Measurements from ENCODE around the gene FBXW2.
A peak's percentile ranks its signal among the peaks of the same experiment; 100 is the strongest.
"Not testable (repeated sequence)": the region's sequence is repeated elsewhere in the genome, so short reads cannot be mapped to it uniquely, and the experiment has no call there.

The FBXW2 gene

DNA sequence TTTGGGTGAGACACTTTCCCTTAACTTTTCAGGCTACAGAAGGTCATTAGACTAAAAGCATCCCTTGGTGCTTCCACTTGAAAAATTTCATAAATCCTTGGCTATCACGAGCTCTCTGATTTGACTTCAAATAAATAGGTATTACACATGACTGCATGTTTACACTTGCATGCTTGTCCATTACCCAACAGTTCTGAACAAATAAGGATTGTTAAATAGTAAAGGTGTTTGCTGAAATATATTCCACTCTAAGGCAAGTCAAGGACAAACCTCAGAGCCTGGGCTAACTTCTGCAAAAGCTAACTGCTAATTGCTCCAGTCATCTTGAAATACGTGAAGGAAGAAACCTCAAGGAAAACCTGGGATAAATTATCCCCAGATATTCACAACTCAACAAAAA lies 14.5 kb downstream of the FBXW2 start:
- FAIRE-seq: no peak

DNA sequence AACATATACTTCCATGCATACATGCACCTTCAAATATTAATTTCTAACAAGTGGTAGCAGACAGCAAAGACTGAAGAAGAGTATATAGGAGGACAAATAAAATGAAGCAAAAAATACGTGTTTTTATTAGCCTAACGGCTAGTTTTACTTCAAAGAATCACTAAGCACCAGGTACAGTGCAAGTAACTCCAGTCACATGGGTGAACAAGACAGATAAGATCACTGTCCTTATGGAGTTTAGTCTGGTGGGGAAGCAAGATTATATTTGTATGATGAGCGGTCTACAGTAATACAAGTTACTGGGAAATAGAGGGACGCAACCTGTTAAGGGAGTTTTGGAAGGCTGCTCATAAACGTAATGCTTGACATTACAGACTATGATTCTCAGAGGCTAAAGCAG lies 16.0 kb downstream of the FBXW2 start:
- no peak for FAIRE-seq

DNA sequence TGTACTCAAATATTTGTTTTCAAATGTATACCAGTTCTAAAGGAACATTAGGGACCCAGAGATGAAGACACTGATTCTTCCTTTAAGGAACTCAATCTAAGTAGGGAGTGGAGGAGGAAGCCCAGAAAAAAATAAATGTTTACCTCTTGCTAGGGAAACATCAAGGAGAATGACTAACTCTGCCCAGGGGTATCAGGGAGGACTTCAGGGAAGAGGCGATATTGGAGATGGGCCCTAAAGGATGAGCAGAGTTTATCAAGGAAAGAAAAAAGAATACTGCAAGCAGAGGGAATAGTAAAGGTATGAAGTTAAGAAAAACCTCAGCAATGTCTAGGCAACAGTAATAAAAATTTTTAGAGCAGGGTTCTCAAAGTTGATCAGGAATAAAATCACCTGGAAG lies 16.4 kb downstream of the FBXW2 start:
- FAIRE-seq: no peak

DNA sequence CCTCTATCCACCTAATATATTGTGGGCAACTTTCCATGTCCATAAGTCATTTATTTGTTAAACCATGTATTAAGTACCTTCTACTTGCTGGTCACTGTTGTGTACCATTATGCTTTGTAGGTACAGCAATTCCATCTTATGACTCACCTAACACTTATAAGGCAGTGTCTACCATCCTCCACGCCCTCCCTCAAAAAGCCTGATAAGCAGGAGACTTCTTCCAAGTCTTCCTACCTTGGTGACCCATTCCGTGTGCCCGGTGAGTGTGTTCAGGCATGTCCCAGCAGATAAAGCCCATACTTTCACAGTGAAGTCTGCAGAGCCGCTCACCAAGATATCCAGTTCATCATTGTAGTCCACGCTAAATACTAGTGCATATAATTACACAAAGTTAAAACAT lies 17.4 kb downstream of the FBXW2 start:
- FAIRE-seq: no peak

DNA sequence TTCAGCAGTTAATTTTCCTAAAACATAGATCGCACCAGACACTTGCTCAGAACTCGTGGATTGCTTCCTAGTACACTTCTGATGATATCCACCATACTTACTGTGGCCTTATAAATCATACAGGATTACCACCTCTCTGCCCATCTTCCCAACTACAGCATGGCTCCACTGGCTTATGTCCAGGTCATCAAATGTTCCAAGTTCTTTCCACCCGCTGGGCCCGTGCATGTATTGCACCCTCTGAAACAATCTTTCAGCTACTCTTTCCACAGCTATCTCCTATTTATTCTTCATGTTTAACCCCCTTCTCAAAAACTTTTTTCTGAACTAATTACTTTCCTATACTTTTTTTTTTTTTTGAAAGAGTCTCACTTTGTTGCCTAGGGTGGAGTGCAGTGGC lies 18.5 kb downstream of the FBXW2 start:
- FAIRE-seq: no peak

DNA sequence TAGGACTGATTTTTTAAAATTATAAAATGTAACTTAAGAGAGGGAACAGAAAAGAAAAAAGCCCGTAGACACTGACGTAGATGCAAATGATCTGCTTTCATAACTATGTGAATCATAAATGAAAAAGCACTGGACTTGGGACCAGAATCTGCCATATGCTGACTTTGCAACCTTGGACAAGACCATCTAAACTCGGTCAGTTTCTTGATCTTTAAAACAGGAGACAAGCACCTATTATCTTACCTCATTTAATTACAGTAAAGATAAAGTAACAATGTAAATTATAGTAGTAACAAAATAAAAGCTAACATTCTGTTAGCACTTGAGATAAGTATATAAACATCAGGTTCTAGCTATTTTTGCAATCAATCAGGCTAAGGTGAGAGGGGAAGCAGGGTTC lies 20.0 kb downstream of the FBXW2 start:
- FAIRE-seq: no peak

DNA sequence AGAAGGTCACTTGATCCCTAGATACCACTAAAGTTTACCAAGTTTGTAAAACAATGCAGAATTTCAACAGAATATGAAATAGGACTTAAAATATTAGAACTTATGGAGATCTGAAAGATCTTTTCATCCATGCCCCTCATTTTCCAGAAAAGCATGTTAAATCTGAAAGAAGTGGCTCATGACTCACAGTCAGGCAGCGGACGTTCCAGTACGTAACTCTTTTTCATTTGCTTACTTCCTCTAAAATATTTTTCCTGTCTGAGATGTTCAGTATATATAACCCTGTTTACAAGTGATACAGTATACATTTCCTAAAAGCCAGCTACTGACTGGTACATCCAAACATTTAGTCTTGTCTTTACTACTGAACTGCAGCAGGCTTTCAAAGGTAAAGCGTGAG lies 22.3 kb downstream of the FBXW2 start:
- no peak for FAIRE-seq

DNA sequence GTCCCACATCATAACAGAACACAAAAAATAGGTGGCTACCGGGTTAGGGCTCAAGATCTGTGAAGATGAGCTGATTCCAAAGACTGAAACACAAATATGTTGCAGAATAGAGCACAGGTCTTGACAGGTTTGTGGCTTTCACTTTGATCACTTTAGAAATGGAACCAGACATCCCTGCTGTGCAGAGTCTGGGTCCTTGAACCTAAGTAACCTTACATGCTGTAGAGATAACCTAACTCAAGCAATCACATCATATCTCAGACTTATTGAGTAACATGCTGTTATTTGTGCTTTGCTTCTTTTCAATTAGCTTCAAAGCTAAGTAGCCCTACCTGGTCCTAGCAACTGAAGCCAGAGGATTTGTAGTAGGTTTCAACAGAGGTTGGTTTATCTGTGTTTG lies 24.3 kb downstream of the FBXW2 start:
- FAIRE-seq: no peak

DNA sequence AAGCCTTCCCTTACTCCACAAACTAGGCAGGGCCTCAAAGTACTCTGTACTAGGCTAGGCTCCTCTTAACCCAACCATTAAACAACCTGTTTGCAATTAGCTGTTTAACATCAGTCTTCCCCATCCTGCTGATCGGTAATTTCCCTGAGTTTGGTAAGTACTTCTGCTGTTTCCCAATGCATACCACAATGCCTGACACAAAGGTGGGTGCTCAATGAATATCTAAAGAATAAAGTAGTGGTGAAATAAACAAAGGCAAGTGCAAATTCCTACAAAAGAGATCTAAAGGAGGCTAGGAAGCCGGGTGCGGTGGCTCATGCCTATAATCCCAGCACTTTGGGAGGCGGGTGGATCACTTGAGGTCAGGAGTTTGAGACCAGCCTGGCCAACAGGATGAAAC lies 25.0 kb downstream of the FBXW2 start:
- FAIRE-seq: no peak

DNA sequence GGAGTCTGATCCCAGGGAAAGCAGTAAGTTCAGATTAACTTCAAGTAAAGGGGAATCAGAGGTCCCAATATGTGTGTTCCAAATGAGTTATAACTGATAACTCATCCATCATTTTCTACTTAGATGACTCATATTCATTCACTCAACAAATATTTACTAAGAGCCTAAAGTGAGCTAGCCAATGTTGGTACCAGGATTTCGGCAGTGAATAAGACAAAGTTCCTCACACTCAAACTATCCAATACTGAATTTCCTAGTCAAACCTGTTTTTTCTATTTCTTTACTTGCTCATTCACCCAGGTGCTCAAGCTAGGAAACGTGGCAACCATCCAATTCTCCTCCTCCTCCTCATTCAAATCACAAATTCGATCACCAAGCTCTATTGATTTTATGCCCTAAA lies 25.8 kb downstream of the FBXW2 start:
- FAIRE-seq: no peak

DNA sequence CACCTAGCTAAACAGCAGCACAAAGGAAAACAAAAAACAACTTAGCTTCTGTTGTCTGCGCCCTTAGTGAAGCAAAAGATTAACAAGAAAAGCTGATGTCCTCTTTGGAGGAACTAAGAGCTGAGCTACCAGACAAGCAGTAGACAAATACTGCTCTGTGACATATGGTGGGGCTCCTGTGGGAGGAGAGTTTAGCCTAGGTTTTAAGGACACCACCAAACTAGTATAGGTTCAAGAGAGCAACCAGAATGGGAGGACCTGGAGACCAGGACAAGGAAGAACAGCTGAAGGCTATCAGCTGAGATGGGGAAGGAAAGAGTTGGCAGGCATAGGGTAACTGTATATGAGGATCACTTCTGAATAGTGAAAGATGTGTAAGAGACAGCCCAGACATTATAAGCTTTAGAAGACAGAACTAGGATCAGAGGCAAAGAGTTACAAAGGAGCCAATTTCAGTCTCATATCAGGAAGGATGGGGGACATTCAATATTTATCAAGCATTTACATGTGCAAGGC lies 27.2 kb downstream of the FBXW2 start:
- no peak for FAIRE-seq

DNA sequence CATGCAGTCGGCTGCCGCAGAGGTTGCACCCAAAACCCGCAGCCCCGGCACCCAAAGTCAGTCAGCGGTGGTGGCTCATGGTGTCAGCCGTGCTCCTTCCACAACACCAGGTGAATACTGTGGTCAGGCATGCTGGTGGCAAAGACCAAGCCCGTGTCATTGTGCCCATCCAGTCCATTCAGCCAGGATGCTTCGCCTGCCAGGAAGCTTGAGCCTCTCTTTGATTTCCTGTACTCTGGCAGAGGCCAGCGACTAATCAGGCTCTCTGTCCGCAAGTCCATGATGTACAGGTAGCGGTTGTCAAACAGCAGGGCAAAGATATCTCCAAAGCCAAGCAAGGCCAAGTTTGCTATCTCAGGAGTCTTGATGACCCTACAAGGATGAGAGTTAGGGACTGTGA lies 28.7 kb downstream of the FBXW2 start:
- no peak for FAIRE-seq

DNA sequence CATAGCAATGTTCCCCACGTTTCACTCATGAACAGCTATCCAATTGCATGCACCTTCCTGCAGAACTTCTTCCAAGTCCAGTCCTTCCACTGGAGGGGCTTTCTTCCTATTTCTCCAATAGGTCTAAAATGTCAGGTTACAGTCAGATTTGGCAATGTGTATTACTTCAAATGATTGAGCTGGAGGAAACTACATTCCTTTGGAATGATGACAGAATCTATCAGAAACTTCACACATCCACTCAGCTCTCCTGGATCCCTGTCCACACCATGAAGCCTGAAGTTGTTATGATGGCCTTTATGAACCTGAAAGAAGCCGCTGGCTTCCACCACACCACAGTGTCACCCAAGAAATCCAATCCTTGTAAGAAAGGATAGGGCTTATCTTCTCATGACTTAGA lies 32.2 kb downstream of the FBXW2 start:
- no peak for FAIRE-seq

DNA sequence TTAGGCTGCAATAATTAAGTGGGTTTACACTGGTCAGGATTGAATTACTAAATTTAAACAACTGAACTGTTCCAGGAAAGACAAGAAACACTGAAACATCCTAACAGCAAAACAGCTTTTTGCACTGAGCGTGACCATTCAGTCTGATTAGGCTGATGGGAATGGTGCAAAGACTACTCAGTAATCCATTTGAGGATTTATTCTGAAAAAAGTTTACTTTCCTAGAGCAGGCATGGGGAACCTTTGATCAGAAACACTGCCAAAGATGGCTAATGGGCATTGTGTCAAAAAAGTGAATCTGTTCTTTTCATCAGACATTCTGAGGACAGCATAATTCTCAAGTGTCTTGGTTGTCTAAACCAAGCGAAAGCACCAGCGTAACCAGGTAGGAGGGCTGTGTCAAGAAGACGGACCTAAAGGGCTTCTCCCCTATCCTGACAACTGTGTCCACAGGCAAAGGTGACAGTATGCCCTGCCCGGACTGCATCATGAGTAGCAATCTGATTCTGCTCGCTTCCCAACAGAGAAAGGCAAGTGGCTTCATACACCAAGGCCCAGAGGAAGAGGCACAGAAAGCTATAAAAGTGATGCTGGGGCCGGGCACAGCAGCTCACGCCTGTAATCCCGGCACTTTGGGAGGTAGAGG lies 33.3 kb downstream of the FBXW2 start:
- FAIRE-seq: no peak

DNA sequence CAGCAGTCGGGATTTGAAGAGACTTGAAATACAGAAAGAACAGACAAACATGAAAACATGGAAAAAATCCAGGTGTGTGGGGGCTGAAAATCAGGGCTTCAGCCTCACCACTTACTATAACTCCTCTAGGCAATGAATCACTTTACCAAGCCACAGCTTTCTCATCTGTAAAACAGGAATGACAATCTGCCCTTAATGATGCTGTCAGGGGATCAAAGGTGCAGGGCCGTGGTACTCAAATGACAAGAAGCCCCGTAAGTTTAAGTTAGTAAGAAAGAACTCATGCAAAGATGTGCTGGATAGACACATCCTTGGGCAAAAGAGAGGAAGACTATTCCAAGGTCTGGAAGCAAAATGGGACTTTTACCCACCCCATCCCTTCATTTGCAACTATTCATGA lies 34.7 kb downstream of the FBXW2 start:
- FAIRE-seq: no peak

DNA sequence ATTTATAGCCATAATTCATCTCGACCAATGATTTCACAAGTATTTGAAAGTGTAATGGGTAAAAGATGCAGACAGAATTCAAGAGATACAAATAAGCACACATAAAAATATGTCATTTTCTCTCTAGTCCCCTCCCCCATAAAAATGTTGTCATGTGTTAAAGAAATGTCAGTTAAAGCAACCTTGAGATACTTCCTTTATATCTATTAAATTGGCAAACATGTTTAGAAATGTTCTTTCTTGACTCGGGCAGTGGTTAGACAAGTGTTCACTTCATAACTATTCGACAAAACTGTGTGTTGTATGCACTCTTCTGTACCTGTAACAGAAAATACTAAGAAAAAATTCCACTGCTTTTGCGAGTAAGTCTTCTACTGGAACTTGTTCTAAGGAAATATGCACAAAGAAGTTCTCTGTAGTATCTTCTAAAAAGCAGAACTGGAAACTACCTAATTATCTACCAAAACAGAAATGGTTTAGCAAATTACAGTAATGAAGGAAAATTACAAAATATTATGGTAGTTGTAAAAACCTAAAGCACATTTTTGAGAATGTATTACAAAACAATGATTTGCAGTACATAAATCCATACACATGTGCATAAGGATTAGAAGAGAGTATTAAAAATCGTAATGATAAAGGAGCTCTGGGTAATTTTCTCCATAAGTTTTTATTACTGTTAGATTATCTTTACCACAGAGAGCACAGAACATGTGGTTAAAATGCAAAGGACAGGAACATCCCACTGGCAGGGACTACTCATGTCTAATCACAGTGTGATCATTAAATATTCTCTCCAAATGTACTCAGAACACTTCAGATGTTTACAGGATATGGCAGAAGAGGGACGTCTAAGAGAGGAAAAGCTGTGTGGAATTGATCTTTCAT lies 35.9 kb downstream of the FBXW2 start:
- no peak for FAIRE-seq

DNA sequence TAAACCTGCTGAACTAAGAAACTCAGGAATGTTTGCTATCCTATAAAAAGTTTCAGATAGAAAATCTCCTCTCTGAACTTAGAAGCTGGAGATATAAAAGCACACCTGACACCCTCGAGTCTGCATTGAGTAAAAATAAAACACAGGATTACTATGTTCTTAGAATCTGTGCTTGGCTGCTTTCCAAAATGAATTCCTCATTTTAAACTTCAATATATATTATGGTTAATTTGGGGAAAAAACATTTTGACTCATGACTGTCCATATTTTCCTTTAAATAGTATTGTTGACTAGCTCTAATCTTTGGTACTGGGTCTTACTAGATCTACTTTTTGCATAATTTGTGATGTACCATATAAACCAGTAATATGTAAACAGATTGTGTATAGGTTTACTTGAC lies 36.7 kb downstream of the FBXW2 start:
- no peak for FAIRE-seq

DNA sequence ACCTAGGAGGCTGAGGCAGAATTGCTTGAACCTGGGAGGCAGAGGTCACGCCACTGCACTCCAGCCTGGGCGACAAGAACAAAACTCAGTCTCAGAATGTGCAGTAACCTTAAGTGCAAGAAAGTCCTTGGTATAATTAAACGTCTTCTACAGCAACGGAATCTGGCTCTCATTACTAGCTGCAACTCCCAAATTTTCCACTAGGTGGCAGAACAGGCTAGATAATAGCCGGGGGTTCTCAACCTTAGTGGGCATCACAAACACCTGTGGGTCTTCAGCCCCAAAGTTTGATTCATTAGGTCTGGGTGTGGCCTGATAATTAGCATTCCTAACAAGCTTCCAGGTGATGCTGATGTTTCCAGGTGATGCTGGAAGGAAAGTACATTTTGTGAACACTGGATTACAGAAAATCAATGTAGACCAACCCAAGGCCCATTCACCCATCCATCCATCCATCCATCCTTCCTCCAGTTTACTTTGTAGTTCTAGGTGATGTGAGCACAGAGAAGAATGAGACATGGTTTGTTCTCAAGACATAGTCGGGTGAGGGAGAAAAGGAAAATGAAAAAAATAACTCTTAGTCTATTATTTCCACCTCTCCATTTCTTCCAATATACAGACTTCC lies 37.3 kb downstream of the FBXW2 start:
- peak; percentile 29 for FAIRE-seq

DNA sequence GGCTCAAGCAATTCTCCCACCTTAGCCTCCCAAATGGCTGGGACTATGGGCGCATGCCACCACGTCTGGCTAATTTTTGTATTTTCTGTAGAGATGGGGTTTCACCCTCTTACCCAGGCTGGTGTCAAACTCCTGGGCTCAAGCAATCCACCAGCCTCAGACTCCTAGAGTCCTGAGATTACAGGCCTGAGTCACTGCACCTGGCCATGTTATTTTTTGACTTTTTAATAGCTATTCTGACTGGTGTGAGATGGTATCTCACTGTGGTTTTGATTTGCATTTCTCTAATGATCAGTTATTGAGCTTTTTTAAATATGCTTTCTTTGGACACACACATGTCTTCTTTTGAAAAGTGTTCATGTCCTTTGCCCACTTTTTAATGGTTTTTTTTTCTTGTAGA lies 38.2 kb downstream of the FBXW2 start:
- no peak for FAIRE-seq

DNA sequence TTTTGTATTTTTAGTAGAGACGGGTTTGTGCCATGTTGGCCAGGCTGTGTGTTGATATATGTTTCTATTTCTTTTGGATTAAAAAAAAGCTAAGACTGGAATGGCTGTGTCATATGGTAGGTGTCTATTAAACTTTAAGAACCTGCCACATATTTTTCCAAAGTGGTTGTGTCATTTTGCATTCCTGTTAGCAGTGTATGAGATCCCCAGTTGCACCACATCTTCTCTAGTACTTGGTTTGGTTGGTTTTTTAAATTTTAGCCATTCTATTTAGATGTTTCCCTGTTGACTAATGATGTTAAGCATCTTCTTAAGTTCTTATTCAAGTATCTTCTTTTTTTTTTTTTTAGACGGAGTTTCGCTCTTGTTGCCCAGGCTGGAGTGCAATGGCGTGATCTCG lies 42.8 kb downstream of the FBXW2 start:
- no peak for FAIRE-seq

DNA sequence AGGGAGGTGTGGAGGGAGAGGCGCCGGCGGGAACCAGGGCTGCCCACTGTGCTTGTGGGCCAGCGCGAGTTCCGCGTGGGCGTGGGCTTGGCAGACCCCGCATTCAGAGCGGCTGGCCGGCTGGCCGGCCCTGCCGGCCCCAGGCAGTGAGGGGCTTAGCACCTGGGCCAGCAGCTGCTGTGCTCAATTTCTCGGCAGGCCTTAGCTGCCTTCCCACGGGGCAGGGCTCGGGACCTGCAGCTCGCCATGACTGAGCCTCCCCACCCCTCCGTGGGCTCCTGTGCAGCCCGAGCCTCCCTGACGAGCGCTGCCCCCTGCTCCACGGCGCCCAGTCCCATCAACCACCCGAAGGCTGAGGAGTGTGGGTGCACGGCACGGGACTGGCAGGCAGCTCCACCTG lies 46.9 kb downstream of the FBXW2 start:
- not testable (repeated sequence) for FAIRE-seq

DNA sequence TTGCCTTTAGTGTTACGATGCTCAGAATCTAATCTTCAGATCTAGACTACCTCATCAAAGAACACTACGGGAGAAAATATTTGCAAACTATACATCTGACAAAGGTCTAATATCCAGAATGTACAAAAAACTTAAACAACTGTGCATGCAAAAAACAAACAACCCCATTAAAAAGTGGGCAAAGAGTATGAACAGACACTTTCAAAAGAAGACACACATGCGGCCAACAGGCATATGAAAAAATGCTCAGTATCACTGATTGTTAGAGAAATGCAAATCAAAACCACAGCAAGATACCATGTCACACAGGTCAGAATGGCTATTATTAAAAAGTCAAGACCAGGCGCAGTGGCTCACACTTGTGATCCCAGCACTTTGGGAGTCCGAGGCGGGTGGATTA lies 47.9 kb downstream of the FBXW2 start:
- FAIRE-seq: no peak

DNA sequence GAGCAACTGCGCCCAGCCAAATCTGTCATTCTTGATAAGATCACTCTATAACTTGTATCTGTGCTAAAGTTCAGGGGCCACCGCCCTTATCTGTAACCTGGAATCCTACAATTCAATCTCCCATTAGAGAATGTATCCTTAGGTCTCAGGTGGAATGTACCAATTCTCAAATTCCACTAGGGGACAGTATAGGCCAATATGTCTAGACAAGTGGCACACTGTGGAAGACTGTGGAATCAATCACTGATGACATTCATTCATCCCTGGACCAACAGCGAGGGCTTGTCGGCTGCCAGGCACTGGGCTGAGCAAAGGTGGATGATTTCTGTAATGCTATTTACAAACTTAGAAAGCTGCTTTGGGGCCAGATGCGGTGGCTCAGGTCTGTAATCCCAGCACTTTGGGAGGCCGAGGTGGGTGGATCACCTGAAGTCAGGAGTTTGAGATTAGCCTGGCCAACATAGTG lies 50.2 kb downstream of the FBXW2 start:
- FAIRE-seq: no peak

DNA sequence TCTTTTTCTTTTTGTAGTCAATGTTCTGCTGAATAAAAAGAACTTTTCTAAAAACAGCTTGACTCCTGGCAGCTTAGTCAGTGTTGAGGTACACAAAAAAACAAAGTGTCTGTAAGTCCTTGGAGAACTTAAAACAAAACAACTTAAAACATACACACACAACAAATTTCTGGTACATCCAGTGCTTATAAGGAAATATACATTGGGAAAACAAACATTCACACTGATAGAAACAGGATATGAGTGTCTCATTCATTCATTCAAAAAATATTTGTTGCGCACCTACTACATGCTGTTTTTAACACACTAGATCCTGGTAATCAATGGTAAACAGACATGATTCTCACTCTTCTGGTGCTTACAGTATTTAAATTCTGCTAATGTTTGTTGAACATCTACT lies 51.5 kb downstream of the FBXW2 start:
- no peak for FAIRE-seq
